Type B pancreatic cell (in vitro differentiated cells): Measurements from ENCODE around the gene TCFL5. TPM values are rescaled to one million over a fixed set of nuclear protein-coding genes. Genes with fewer than 3 reads are reported as not detected.

Source experiments
- DNase-seq: peaks from one replicate; pipeline ENCODE4 v3.0.0; 2021; ENCODE audit warnings: mixed read lengths; ENCODE audit not compliant: unreplicated experiment; ENCODE audit errors: extremely low spot score
- H3K27ac Mint-ChIP-seq: 2 replicates; pipeline ENCODE4 v1.8.0; 2021; ENCODE audit warnings: mild to moderate bottlenecking, mixed read lengths
- H3K27me3 Mint-ChIP-seq: 2 replicates; pipeline ENCODE4 v1.8.0; 2021; ENCODE audit warnings: mixed read lengths
- H3K36me3 Mint-ChIP-seq: 2 replicates; pipeline ENCODE4 v1.8.0; 2021; ENCODE audit warnings: mixed read lengths
- H3K4me1 Mint-ChIP-seq: one replicate; pipeline ENCODE4 v1.8.0; 2021; ENCODE audit warnings: mixed read lengths; ENCODE audit not compliant: unreplicated experiment
- H3K4me3 Mint-ChIP-seq: 2 replicates; pipeline ENCODE4 v1.8.0; 2021; ENCODE audit warnings: mild to moderate bottlenecking, mixed read lengths
- H3K9me3 Mint-ChIP-seq: 2 replicates; pipeline ENCODE4 v1.8.0; 2021; ENCODE audit warnings: mixed read lengths
- CTCF ChIP-seq: fragments of 200-600 bp; sonication (generic); conservative IDR thresholded peaks from 2 replicates; pipeline ENCODE4 v1.5.0; 2021; ENCODE audit warnings: antibody characterized with exemption, mild to moderate bottlenecking
- total RNA-seq: library from RNA; stranded (reverse); gene quantifications from 2 replicates; pipeline ENCODE4 v1.2.1, GENCODE V29; 2021; ENCODE audit warnings: low replicate concordance

The TCFL5 gene
- total RNA-seq, 1 donor from 2014 or later = 11.8 TPM

DNA sequence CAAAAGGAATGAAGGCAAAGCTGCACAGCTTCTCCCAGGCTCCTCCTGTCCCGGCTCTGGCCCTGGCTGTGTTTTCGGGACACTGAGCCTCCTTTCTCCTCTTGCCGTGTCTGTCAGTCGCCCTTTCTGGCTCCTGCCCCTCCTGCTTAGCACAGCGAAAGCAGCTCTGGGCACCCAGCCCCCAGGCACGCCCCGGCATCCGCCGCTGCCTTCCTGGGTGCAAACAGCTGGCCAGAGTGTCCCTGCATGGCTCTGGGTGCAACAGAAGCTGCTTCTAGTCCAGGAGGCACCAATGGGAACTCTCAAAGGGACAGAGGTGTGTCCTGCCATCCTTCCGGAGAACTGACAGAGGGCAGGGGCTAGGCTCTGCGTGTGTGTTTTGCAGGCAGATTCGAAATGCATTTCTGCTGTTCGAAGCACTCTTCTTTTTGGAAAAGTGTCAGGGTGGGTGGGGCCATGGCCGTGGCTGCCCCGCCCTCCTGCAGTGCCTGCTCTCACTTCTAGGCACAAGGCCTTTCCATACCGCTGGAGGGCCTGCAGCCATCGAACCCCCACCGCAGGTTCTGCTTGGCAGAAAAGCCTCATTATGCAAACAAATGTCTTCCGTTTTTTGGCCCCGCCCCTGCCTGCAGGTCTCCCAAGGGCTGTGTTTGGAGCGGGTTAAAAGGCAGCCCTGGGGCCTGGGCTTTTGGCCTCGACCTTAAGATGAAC lies 29.3 kb downstream of the TCFL5 start:
- Mint-ChIP-seq H3K9me3 (no peaks in the 10 kb centered on the region), H3K4me3 (no peak overlapping the region), H3K27me3 (no peaks in the 10 kb centered on the region), H3K27ac (no peak overlapping the region), H3K36me3 (no peaks in the 10 kb centered on the region), H3K4me1 (peaks cover 23% of the 10 kb centered on the region)
- no peak for TF ChIP-seq CTCF
- DNase-seq = no peak

DNA sequence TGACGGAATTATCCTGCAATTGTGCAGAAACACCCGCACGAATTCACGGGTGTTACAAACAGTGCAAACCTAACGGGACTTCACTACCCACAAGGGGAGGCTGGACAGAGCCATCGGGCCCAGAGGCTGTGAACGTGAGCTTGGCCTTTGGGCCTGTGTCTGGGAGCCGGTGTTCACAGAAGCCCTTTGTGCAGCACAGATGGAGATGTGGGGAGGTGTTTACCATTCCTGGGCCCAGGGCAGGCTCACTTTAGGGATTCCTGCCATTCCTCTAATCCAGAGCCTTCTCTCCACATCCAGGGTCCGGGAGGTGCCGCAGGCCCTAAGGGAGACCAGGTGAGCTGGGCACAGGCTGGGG lies 29.8 kb downstream of the TCFL5 start:
- Mint-ChIP-seq H3K4me3 (no peak overlapping the region), H3K27me3 (no peaks in the 10 kb centered on the region), H3K9me3 (no peaks in the 10 kb centered on the region), H3K4me1 (peaks cover 23% of the 10 kb centered on the region), H3K36me3 (no peaks in the 10 kb centered on the region), H3K27ac (no peak overlapping the region)
- no peak for DNase-seq
- no peak for TF ChIP-seq CTCF

GRCh38 chr20:62831361-62831788 lies 30.2 kb downstream of the TCFL5 start:
- DNase-seq = no peak
- Mint-ChIP-seq H3K4me1 (peaks cover 23% of the 10 kb centered on the region), H3K9me3 (no peaks in the 10 kb centered on the region), H3K4me3 (no peak overlapping the region), H3K27ac (no peak overlapping the region), H3K27me3 (no peaks in the 10 kb centered on the region), H3K36me3 (no peaks in the 10 kb centered on the region)
- TF ChIP-seq CTCF = no peak

DNA sequence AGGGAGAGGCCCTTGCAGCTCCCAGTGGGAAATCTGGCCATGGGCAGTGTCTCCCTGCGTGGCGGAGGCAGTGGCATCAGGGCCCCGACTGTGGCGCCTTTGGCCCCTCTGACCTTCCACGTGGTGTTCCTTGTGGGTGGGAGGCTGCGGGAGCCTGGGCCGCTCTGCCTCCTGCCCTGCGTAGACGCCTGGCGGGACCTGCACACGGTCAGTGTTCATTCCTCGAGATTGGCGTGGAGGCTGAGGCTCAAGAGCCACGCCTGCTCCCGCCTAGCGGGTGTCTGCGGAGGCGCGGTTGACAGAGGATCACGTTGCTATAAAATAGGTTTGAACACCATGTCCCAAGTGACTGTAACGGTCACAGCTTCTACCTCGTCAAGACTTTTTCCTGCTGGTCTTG lies 30.8 kb downstream of the TCFL5 start:
- H3K4me3 Mint-ChIP-seq = no peak overlapping the region
- peaks cover 23% of the 10 kb centered on the region for H3K4me1 Mint-ChIP-seq
- DNase-seq = no peak
- no peaks in the 10 kb centered on the region for H3K27me3 Mint-ChIP-seq
- no peaks in the 10 kb centered on the region for H3K9me3 Mint-ChIP-seq
- H3K36me3 Mint-ChIP-seq = no peaks in the 10 kb centered on the region
- no peak for TF ChIP-seq CTCF
- H3K27ac Mint-ChIP-seq = no peak overlapping the region

- Mint-ChIP-seq H3K4me1 (peaks cover 18% of the 10 kb centered on the region), H3K36me3 (no peaks in the 10 kb centered on the region), H3K9me3 (no peaks in the 10 kb centered on the region), H3K27ac (no peak overlapping the region), H3K27me3 (no peaks in the 10 kb centered on the region), H3K4me3 (no peak overlapping the region)
- DNase-seq = no peak
- TF ChIP-seq CTCF = no peak
Observed at GRCh38 chr20:62830251-62830650, 31.4 kb downstream of the TCFL5 start.
